Measurements from ENCODE around the gene KLHL14. TPM values are rescaled to one million over a fixed set of nuclear protein-coding genes. Genes with fewer than 3 reads are reported as not detected.

KLHL14 gene
- not detected for total RNA-seq

GRCh38 chr18:32772581-32773381 is at the start of gene KLHL14:
Gene KLHL14 (minus strand): TSS chr18:32773023. CDS start chr18:32770591, 2,432 bp downstream.
- H3K4me3 Mint-ChIP-seq, result no peak within 1 kb of the TSS
- intact Hi-C loops (cut with micrococcal nuclease), result no loop called here
- H3K27ac Mint-ChIP-seq, result no peak within 1 kb of the TSS
- DNase-seq (no peak), ATAC-seq (no peak)
- no peaks in the 10 kb centered on the region for H3K36me3 Mint-ChIP-seq (ENCODE audit: low read depth)
- peaks cover 46% of the 10 kb centered on the region for H3K27me3 Mint-ChIP-seq
- H3K9me3 Mint-ChIP-seq, result no peaks in the 10 kb centered on the region
- CTCF ChIA-PET, result no interaction called here
- TF ChIP-seq CTCF (IDR thresholded peaks at IDR 0.05), result no peak
- peaks cover 3% of the 10 kb centered on the region for H3K4me1 Mint-ChIP-seq (ENCODE audit: low read depth)
- POLR2A ChIA-PET, result no interaction called here

- no peak for TF ChIP-seq CTCF (IDR thresholded peaks at IDR 0.05)
- Mint-ChIP-seq H3K4me1 (ENCODE audit: low read depth) (no peaks in the 10 kb centered on the region), H3K36me3 (ENCODE audit: low read depth) (no peaks in the 10 kb centered on the region), H3K9me3 (no peaks in the 10 kb centered on the region), H3K27me3 (no peaks in the 10 kb centered on the region), H3K4me3 (no peak overlapping the region), H3K27ac (no peak overlapping the region)
- CTCF ChIA-PET, result no interaction called here
- POLR2A ChIA-PET, result no interaction called here
- intact Hi-C loops (cut with micrococcal nuclease), result no loop called here
- ATAC-seq (no peak), DNase-seq (no peak)
Measured at GRCh38 chr18:32822197-32822596, 49.4 kb upstream of the KLHL14 start.

GRCh38 chr18:32815881-32816280 is 43.1 kb upstream of the KLHL14 start:
- ChIA-PET CTCF (no interaction called here), POLR2A (no interaction called here)
- H3K36me3 Mint-ChIP-seq (ENCODE audit: low read depth), result no peaks in the 10 kb centered on the region
- ATAC-seq (no peak), DNase-seq (no peak)
- no peaks in the 10 kb centered on the region for H3K4me1 Mint-ChIP-seq (ENCODE audit: low read depth)
- H3K27me3 Mint-ChIP-seq, result peaks cover 3% of the 10 kb centered on the region
- no peak overlapping the region for H3K4me3 Mint-ChIP-seq
- intact Hi-C loops (cut with micrococcal nuclease), result no loop called here
- H3K27ac Mint-ChIP-seq, result no peak overlapping the region
- TF ChIP-seq CTCF (IDR thresholded peaks at IDR 0.05), result no peak
- H3K9me3 Mint-ChIP-seq, result no peaks in the 10 kb centered on the region

GRCh38 chr18:32812342-32812741 is 39.5 kb upstream of the KLHL14 start:
- H3K27ac Mint-ChIP-seq, result no peak overlapping the region
- intact Hi-C loops (cut with micrococcal nuclease), result no loop called here
- TF ChIP-seq CTCF (IDR thresholded peaks at IDR 0.05), result no peak
- H3K4me1 Mint-ChIP-seq (ENCODE audit: low read depth), result no peaks in the 10 kb centered on the region
- H3K36me3 Mint-ChIP-seq (ENCODE audit: low read depth), result no peaks in the 10 kb centered on the region
- ChIA-PET POLR2A (no interaction called here), CTCF (no interaction called here)
- H3K4me3 Mint-ChIP-seq, result no peak overlapping the region
- DNase-seq (no peak), ATAC-seq (no peak)
- peaks cover 3% of the 10 kb centered on the region for H3K27me3 Mint-ChIP-seq
- peaks cover 1% of the 10 kb centered on the region for H3K9me3 Mint-ChIP-seq

GRCh38 chr18:32810314-32810713 is 37.5 kb upstream of the KLHL14 start:
- no peaks in the 10 kb centered on the region for H3K36me3 Mint-ChIP-seq (ENCODE audit: low read depth)
- no peaks in the 10 kb centered on the region for H3K4me1 Mint-ChIP-seq (ENCODE audit: low read depth)
- TF ChIP-seq CTCF (IDR thresholded peaks at IDR 0.05), result no peak
- no peak for DNase-seq
- no peak overlapping the region for H3K27ac Mint-ChIP-seq
- no peak for ATAC-seq
- intact Hi-C loops (cut with micrococcal nuclease), result no loop called here
- peaks cover 1% of the 10 kb centered on the region for H3K9me3 Mint-ChIP-seq
- CTCF ChIA-PET, result interaction anchor here (0.7 kb wide), 1 partner anchor 1289 kb away, joined by 3 read pairs; no protein-coding TSS in a partner anchor
- POLR2A ChIA-PET, result no interaction called here
- H3K27me3 Mint-ChIP-seq, result peaks cover 3% of the 10 kb centered on the region
- no peak overlapping the region for H3K4me3 Mint-ChIP-seq
